SJSA1 (cell line): ENCODE data around the gene PSMA1. TPM values are rescaled to one million over a fixed set of nuclear protein-coding genes. Genes with fewer than 3 reads are reported as not detected.
"Not testable (repeated sequence)": the region's sequence is repeated elsewhere in the genome, so short reads cannot be mapped to it uniquely, and the experiment has no call there.

Source experiments
- DNase-seq, 2 experiments: peaks; one replicate each; pipeline ENCODE4 v3.0.0-alpha.2; 2015 to 2020; ENCODE audit warnings: low spot score in 2 of 2, low read depth in 1 of 2
- H3K27ac ChIP-seq: fragments of 250-450 bp; sonication (Bioruptor Pico); 2 replicates; pipeline ENCODE4 v1.5.1; 2020; ENCODE audit warnings: mild to moderate bottlenecking, moderate library complexity
- H3K27me3 ChIP-seq: fragments of 250-450 bp; sonication (Bioruptor Pico); replicated peaks from 2 replicates; pipeline ENCODE4 v1.5.1; 2020; ENCODE audit warnings: mild to moderate bottlenecking, moderate library complexity
- H3K36me3 ChIP-seq: fragments of 250-450 bp; sonication (Bioruptor Pico); 2 replicates; pipeline ENCODE4 v1.5.1; 2020; ENCODE audit warnings: mild to moderate bottlenecking
- H3K4me1 ChIP-seq: fragments of 250-450 bp; sonication (Bioruptor Pico); replicated peaks from 2 replicates; pipeline ENCODE4 v1.6.1; 2021; ENCODE audit warnings: mild to moderate bottlenecking
- H3K4me3 ChIP-seq: fragments of 250-450 bp; sonication (Bioruptor Pico); 2 replicates; pipeline ENCODE4 v1.5.1; 2020; ENCODE audit warnings: mild to moderate bottlenecking
- H3K9me3 ChIP-seq: fragments of 250-450 bp; sonication (Bioruptor Pico); replicated peaks from 2 replicates; pipeline ENCODE4 v1.5.1; 2020; ENCODE audit warnings: mild to moderate bottlenecking
- total RNA-seq: library from RNA; depleted of rRNA; stranded (reverse); fragments of >200 nt; shearing (Covaris generic); gene quantifications from 2 replicates; pipeline ENCODE4 v1.2.3, GENCODE V29; 2014; rRNA removed

The PSMA1 gene
- total RNA-seq = 361 and 422 TPM in 2 replicates

GRCh38 chr11:14519917-14520746, at the start of gene PSMA1:
PSMA1 (minus strand) TSS chr11:14520386; CDS start chr11:14520299, 87 bp downstream.
- Histone ChIP-seq H3K27ac (peak within 1 kb of the TSS; percentile 85), H3K27me3 (no peaks in the 10 kb centered on the region), H3K4me1 (peaks cover 8% of the 10 kb centered on the region), H3K36me3 (peaks cover 43% of the 10 kb centered on the region), H3K4me3 (peak within 1 kb of the TSS; percentile 72), H3K9me3 (no peaks in the 10 kb centered on the region)
- DNase-seq = peak; percentile 96 to 98

- H3K4me1 ChIP-seq, H3K9me3 ChIP-seq, DNase-seq, H3K27ac ChIP-seq, H3K4me3 ChIP-seq, H3K36me3 ChIP-seq: not testable (repeated sequence)
- H3K27me3 ChIP-seq = peaks cover 15% of the 10 kb centered on the region
Observed at GRCh38 chr11:14569516-14569915, 49.3 kb upstream of the PSMA1 start.

- Histone ChIP-seq H3K4me1 (no peaks in the 10 kb centered on the region), H3K4me3 (no peak overlapping the region)
Observed at GRCh38 chr11:14567064-14567651, 47.0 kb upstream of the PSMA1 start.

GRCh38 chr11:14566331-14567063, 46.3 kb upstream of the PSMA1 start:
- no peak for DNase-seq

More at GRCh38 chr11:14567064-14567651, 47.0 kb upstream of the PSMA1 start:
- Histone ChIP-seq H3K36me3 (no peaks in the 10 kb centered on the region), H3K27ac (no peak overlapping the region), H3K27me3 (peaks cover 14% of the 10 kb centered on the region; the same call in 1 of the 2 replicates), H3K9me3 (no peaks in the 10 kb centered on the region)
- no peak for DNase-seq

GRCh38 chr11:14565845-14566244, 45.7 kb upstream of the PSMA1 start:
- no peak for DNase-seq

More at GRCh38 chr11:14566331-14567063, 46.3 kb upstream of the PSMA1 start:
- Histone ChIP-seq H3K4me1 (no peaks in the 10 kb centered on the region), H3K27ac (no peak overlapping the region), H3K27me3 (peaks cover 10% of the 10 kb centered on the region; the same call in 1 of the 2 replicates), H3K9me3 (no peaks in the 10 kb centered on the region), H3K36me3 (no peaks in the 10 kb centered on the region), H3K4me3 (no peak overlapping the region)

GRCh38 chr11:14555818-14556217, 35.6 kb upstream of the PSMA1 start:
- DNase-seq = no peak

More at GRCh38 chr11:14565845-14566244, 45.7 kb upstream of the PSMA1 start:
- Histone ChIP-seq H3K9me3 (no peaks in the 10 kb centered on the region), H3K4me1 (no peaks in the 10 kb centered on the region), H3K27me3 (peaks cover 10% of the 10 kb centered on the region; the same call in 1 of the 2 replicates), H3K4me3 (no peak overlapping the region), H3K36me3 (no peaks in the 10 kb centered on the region), H3K27ac (no peak overlapping the region)

GRCh38 chr11:14554959-14555358, 34.8 kb upstream of the PSMA1 start:
- no peaks in the 10 kb centered on the region for H3K4me1 ChIP-seq
- peaks cover 24% of the 10 kb centered on the region; the same call in 1 of the 2 replicates for H3K27me3 ChIP-seq
- no peak for DNase-seq
- no peak overlapping the region for H3K27ac ChIP-seq
- H3K9me3 ChIP-seq = no peaks in the 10 kb centered on the region
- H3K36me3 ChIP-seq = no peaks in the 10 kb centered on the region
- H3K4me3 ChIP-seq = no peak overlapping the region

More at GRCh38 chr11:14555818-14556217, 35.6 kb upstream of the PSMA1 start:
- peaks cover 17% of the 10 kb centered on the region; the same call in 1 of the 2 replicates for H3K27me3 ChIP-seq
- no peak overlapping the region for H3K4me3 ChIP-seq
- no peak overlapping the region for H3K27ac ChIP-seq
- no peaks in the 10 kb centered on the region for H3K4me1 ChIP-seq
- H3K36me3 ChIP-seq = no peaks in the 10 kb centered on the region
- no peaks in the 10 kb centered on the region for H3K9me3 ChIP-seq

GRCh38 chr11:14552089-14552488, 31.9 kb upstream of the PSMA1 start:
- Histone ChIP-seq H3K4me3 (no peak overlapping the region), H3K4me1 (no peaks in the 10 kb centered on the region), H3K27me3 (peaks cover 30% of the 10 kb centered on the region), H3K27ac (no peak overlapping the region), H3K9me3 (no peaks in the 10 kb centered on the region), H3K36me3 (no peaks in the 10 kb centered on the region)
- DNase-seq = no peak

- H3K4me3 ChIP-seq = no peak overlapping the region
- peaks cover 30% of the 10 kb centered on the region for H3K27me3 ChIP-seq
- H3K36me3 ChIP-seq = no peaks in the 10 kb centered on the region
- H3K4me1 ChIP-seq = no peaks in the 10 kb centered on the region
- DNase-seq = no peak
- no peaks in the 10 kb centered on the region for H3K9me3 ChIP-seq
- H3K27ac ChIP-seq = no peak overlapping the region
Observed at GRCh38 chr11:14551380-14551779, 31.2 kb upstream of the PSMA1 start.

GRCh38 chr11:14549891-14550290, 29.7 kb upstream of the PSMA1 start:
- Histone ChIP-seq H3K27ac (no peak overlapping the region), H3K4me1 (no peaks in the 10 kb centered on the region), H3K4me3 (no peak overlapping the region), H3K27me3 (peaks cover 24% of the 10 kb centered on the region), H3K9me3 (no peaks in the 10 kb centered on the region), H3K36me3 (no peaks in the 10 kb centered on the region)
- no peak for DNase-seq

- Histone ChIP-seq H3K4me3 (no peak overlapping the region), H3K4me1 (no peaks in the 10 kb centered on the region), H3K9me3 (no peaks in the 10 kb centered on the region), H3K36me3 (no peaks in the 10 kb centered on the region), H3K27me3 (peaks cover 25% of the 10 kb centered on the region), H3K27ac (no peak overlapping the region)
- no peak for DNase-seq
Observed at GRCh38 chr11:14547440-14547839, 27.3 kb upstream of the PSMA1 start.

- Histone ChIP-seq H3K4me1 (no peaks in the 10 kb centered on the region), H3K36me3 (no peaks in the 10 kb centered on the region), H3K27ac (no peak overlapping the region), H3K9me3 (no peaks in the 10 kb centered on the region), H3K4me3 (no peak overlapping the region), H3K27me3 (peaks cover 27% of the 10 kb centered on the region)
- no peak for DNase-seq
Observed at GRCh38 chr11:14546672-14547071, 26.5 kb upstream of the PSMA1 start.

- no peak for DNase-seq
- no peak overlapping the region for H3K27ac ChIP-seq
Observed at GRCh38 chr11:14544611-14545010, 24.4 kb upstream of the PSMA1 start.

More at GRCh38 chr11:14544611-14545010, 24.4 kb upstream of the PSMA1 start:
- peaks cover 11% of the 10 kb centered on the region; the same call in 1 of the 2 replicates for H3K27me3 ChIP-seq
- no peaks in the 10 kb centered on the region for H3K36me3 ChIP-seq
- H3K4me3 ChIP-seq = no peak overlapping the region
- H3K4me1 ChIP-seq = no peaks in the 10 kb centered on the region
- no peaks in the 10 kb centered on the region for H3K9me3 ChIP-seq
